ENCODE measurements around the gene RPH3AL. TPM values are rescaled to one million over a fixed set of nuclear protein-coding genes. Genes with fewer than 3 reads are reported as not detected.
"Not testable (repeated sequence)": the region's sequence is repeated elsewhere in the genome, so short reads cannot be mapped to it uniquely, and the experiment has no call there.

RPH3AL gene
- total RNA-seq, 1 experiment from 2014 or later = 3.0 TPM

GRCh38 chr17:206941-207560 is 145.6 kb downstream of the RPH3AL start:
- DNase-seq = no peak
- no peaks in the 10 kb centered on the region for H4K20me1 ChIP-seq (ENCODE audit: control insufficient read depth, insufficient read depth, insufficient read length)
- H2BK5ac ChIP-seq (ENCODE audit: insufficient read length, low read length) = no peak overlapping the region
- no peak overlapping the region for H3K14ac ChIP-seq (ENCODE audit: insufficient read depth, low read length)
- H2AFZ ChIP-seq (ENCODE audit: low read length) = no peak overlapping the region
- H4K91ac ChIP-seq (ENCODE audit: insufficient read length, low read depth, low read length) = no peak overlapping the region
- peaks cover 8% of the 10 kb centered on the region for H3K27me3 Mint-ChIP-seq (ENCODE audit: low read depth)
- peaks cover 7 to 18% of the 10 kb centered on the region in 2 experiments; a peak in 3 of 5 replicates for H3K9me3 Mint-ChIP-seq
- peaks cover 0 to 8% (median 5%) of the 10 kb centered on the region in 3 experiments; a peak in 6 of 7 replicates for H3K36me3 Mint-ChIP-seq (ENCODE audit: insufficient read depth in 1 of 3, low read depth in 3 of 3)
- H3K27ac ChIP-seq (ENCODE audit: insufficient read length, low read depth, low read length) = no peak overlapping the region
- no peak overlapping the region for H3T11ph ChIP-seq (ENCODE audit: low read length)
- no peak overlapping the region for H3K4ac ChIP-seq (ENCODE audit: low read depth, low read length)
- H3K4me2 ChIP-seq (ENCODE audit: insufficient read depth, insufficient read length, low read length) = no peak overlapping the region
- no peaks in the 10 kb centered on the region for H3K9me3 ChIP-seq (ENCODE audit: control insufficient read depth, low read depth, low read length)
- H4K5ac ChIP-seq (ENCODE audit: insufficient read length, low read depth, low read length) = no peak overlapping the region
- WGBS (ENCODE audit: extremely low coverage, insufficient read length, low lambda C conversion rate) = no CpG with 5 or more reads among the region's 37 CpGs
- H3K79me1 ChIP-seq (ENCODE audit: insufficient read depth, low read depth, low read length, poor library complexity, severe bottlenecking) = no peaks in the 10 kb centered on the region
- H3K27ac Mint-ChIP-seq = no peak overlapping the region
- no peak overlapping the region for H4K8ac ChIP-seq (replicated peaks; ENCODE audit: insufficient read length, low read depth, low read length)
- no peak overlapping the region for H2AK5ac ChIP-seq (ENCODE audit: insufficient read length, low read length)
- H2BK20ac ChIP-seq (ENCODE audit: low read depth, low read length, poor library complexity, severe bottlenecking) = no peak overlapping the region
- no peaks in the 10 kb centered on the region for H3K23me2 ChIP-seq (ENCODE audit: insufficient read length, low read depth, low read length, poor library complexity, severe bottlenecking)
- H3K9ac ChIP-seq (ENCODE audit: extremely low read depth, insufficient read length, low read length) = no peak overlapping the region
- no peaks in the 10 kb centered on the region for H3K79me2 ChIP-seq (ENCODE audit: insufficient read depth, low read length)
- H3K4me3 Mint-ChIP-seq = no peak overlapping the region
- no peak overlapping the region for H2BK12ac ChIP-seq (ENCODE audit: insufficient read length, low read depth, low read length)
- H3K56ac ChIP-seq (ENCODE audit: insufficient read length, low read depth, low read length) = no peak overlapping the region
- no peak overlapping the region for H3K23ac ChIP-seq (ENCODE audit: insufficient read length, low read depth, low read length)
- no peak for TF ChIP-seq CTCF (conservative IDR thresholded peaks at IDR 0.05)
- H3K4me1 ChIP-seq (ENCODE audit: insufficient read depth, low read length) = no peaks in the 10 kb centered on the region
- no peak overlapping the region for H3K18ac ChIP-seq (ENCODE audit: insufficient read length, low read depth, low read length)
- no peak overlapping the region for H2BK15ac ChIP-seq (ENCODE audit: low read depth, low read length)
- H3K27me3 ChIP-seq (ENCODE audit: insufficient read depth, low read length) = no peaks in the 10 kb centered on the region
- H2BK120ac ChIP-seq (ENCODE audit: low read depth, low read length, poor library complexity, severe bottlenecking) = no peak overlapping the region
- peaks cover 3 to 12% of the 10 kb centered on the region in 2 experiments; a peak in 3 of 4 replicates for H3K4me1 Mint-ChIP-seq

GRCh38 chr17:206484-206883 is 146.1 kb downstream of the RPH3AL start:
- H2BK20ac ChIP-seq (ENCODE audit: low read depth, low read length, poor library complexity, severe bottlenecking); H4K20me1 ChIP-seq (ENCODE audit: control insufficient read depth, insufficient read depth, insufficient read length); H3K4me3 Mint-ChIP-seq; DNase-seq; H3K23me2 ChIP-seq (ENCODE audit: insufficient read length, low read depth, low read length, poor library complexity, severe bottlenecking); H4K8ac ChIP-seq (replicated peaks; ENCODE audit: insufficient read length, low read depth, low read length); H3K27me3 Mint-ChIP-seq (ENCODE audit: low read depth); H4K91ac ChIP-seq (ENCODE audit: insufficient read length, low read depth, low read length); H3K9ac ChIP-seq (ENCODE audit: extremely low read depth, insufficient read length, low read length); H3K27ac ChIP-seq (ENCODE audit: insufficient read length, low read depth, low read length); H3K9me3 ChIP-seq (ENCODE audit: control insufficient read depth, low read depth, low read length); H2BK5ac ChIP-seq (ENCODE audit: insufficient read length, low read length); H3K79me2 ChIP-seq (ENCODE audit: insufficient read depth, low read length); H3K56ac ChIP-seq (ENCODE audit: insufficient read length, low read depth, low read length); H3K14ac ChIP-seq (ENCODE audit: insufficient read depth, low read length); H2BK12ac ChIP-seq (ENCODE audit: insufficient read length, low read depth, low read length); H2BK120ac ChIP-seq (ENCODE audit: low read depth, low read length, poor library complexity, severe bottlenecking); H3K4me1 ChIP-seq (ENCODE audit: insufficient read depth, low read length); H2BK15ac ChIP-seq (ENCODE audit: low read depth, low read length); H3K36me3 Mint-ChIP-seq (ENCODE audit: insufficient read depth in 1 of 3, low read depth in 3 of 3); H3K18ac ChIP-seq (ENCODE audit: insufficient read length, low read depth, low read length); H2AK5ac ChIP-seq (ENCODE audit: insufficient read length, low read length); H4K5ac ChIP-seq (ENCODE audit: insufficient read length, low read depth, low read length); H3K79me1 ChIP-seq (ENCODE audit: insufficient read depth, low read depth, low read length, poor library complexity, severe bottlenecking); H3K27ac Mint-ChIP-seq; H3K23ac ChIP-seq (ENCODE audit: insufficient read length, low read depth, low read length); H3T11ph ChIP-seq (ENCODE audit: low read length); H3K27me3 ChIP-seq (ENCODE audit: insufficient read depth, low read length); H2AFZ ChIP-seq (ENCODE audit: low read length); H3K4ac ChIP-seq (ENCODE audit: low read depth, low read length); H3K4me2 ChIP-seq (ENCODE audit: insufficient read depth, insufficient read length, low read length): not testable (repeated sequence)
- peaks cover 3 to 14% of the 10 kb centered on the region in 2 experiments; a peak in 3 of 4 replicates for H3K4me1 Mint-ChIP-seq
- peaks cover 7 to 18% of the 10 kb centered on the region in 2 experiments; a peak in 3 of 5 replicates for H3K9me3 Mint-ChIP-seq
- no CpG with 5 or more reads among the region's 27 CpGs for WGBS (ENCODE audit: extremely low coverage, insufficient read length, low lambda C conversion rate)

Measured in H9 (cell line).